GM21737 (cell line): ENCODE results near the gene MPI.
"Not testable (repeated sequence)": the region's sequence is repeated elsewhere in the genome, so short reads cannot be mapped to it uniquely, and the experiment has no call there.

Experiments used
- ATAC-seq: cut with Tn5 transposase; IDR thresholded peaks from one replicate; pipeline ENCODE4 v1.9.1; 2021; ENCODE audit warnings: mild to moderate bottlenecking, moderate library complexity; ENCODE audit not compliant: unreplicated experiment

MPI gene

DNA sequence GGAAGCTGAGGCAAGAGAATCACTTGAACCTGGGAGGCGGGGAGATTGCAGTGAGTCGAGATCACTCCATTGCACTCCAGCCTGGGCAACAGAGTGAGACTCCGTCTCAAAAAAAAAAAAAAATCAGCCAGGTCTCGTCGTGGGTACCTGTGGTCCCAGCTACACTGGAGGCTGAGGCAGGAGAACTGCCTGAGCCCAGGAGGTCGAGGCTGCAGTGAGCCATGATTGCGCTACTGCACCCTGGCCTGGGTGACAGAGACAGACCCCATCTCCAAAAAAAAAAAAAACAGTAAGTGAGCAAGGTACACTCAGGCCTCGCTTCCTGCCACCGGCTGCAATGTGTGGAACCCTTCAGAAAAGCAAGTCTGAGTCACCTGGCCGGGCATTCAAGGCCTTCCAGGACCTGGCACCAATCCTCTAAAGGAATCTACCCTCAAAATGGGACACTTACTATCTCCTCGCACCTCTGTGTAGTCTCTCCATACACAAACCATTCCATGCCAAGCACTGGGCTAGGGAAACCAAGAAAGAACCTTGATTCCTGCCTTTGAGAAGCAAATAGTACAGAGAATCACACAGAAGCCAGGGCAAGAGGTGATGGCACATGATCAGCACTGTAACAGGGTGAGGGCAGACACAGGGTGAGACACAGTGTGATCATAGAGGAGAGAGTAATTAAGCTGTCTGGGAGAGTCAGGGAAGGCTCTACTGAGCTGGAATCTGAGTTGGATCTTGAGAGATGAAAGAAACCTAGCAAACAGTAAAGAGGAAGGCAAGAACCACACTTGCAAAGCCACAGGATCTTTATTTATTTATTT, 26.4 kb upstream of the MPI start:
- no peak for ATAC-seq

DNA sequence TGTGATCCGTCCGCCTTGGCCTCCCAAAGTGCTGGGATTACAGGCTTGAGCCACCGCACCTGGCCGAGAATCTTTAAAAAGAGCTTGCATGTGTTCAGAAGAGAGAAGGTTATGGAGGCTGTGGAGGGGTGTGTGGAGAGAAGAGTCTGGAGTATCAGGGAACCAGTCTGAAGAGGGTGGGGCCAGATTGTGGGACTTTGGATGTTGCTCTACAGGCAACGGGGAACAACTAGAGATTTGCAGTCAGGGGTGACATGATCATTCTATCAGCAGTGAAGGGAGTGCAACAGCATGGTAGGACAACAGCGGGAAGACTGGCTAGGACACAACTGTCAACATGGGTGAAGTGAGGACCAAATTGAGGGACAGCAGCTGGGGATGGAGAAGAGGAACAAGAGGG, 25.5 kb upstream of the MPI start:
- ATAC-seq: no peak

DNA sequence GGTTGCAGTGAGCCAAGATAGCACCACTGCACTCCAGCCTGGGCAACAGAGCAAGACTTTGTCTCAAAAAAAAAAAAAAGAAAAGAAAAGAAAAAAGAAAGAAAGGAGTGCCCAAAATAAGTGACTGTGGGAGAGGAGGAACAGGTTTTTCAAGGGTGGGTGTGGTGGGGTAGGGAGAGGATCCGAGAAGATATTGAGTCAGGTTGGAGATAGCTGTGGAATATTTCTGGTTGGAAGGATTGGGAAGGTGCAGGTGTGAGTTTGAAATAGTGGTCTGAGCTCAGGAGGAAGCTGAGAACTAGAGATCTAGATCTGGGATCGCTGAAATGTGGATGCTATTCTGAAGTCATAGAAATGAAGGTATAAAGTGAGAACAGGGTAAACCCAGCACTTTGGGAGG, 24.5 kb upstream of the MPI start:
- no peak for ATAC-seq

DNA sequence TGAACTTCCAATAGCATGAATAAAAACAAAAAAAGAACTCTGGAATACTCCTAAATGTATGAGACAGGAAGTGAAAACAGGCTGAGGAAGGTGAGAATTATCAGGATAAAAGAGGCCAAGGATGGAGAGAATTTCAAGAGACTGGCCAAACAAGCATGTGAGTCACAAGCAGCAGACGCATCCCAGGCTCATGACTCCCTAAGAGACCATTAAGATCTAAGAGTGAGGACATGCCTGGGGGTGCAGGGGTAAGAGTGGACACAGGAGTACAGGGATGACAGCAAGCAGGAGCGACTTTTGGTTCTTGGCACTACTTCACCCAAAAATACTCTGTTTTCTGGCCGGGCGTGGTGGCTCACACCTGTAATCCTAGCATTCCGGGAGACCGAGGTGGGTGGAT, 23.8 kb upstream of the MPI start:
- ATAC-seq: no peak

DNA sequence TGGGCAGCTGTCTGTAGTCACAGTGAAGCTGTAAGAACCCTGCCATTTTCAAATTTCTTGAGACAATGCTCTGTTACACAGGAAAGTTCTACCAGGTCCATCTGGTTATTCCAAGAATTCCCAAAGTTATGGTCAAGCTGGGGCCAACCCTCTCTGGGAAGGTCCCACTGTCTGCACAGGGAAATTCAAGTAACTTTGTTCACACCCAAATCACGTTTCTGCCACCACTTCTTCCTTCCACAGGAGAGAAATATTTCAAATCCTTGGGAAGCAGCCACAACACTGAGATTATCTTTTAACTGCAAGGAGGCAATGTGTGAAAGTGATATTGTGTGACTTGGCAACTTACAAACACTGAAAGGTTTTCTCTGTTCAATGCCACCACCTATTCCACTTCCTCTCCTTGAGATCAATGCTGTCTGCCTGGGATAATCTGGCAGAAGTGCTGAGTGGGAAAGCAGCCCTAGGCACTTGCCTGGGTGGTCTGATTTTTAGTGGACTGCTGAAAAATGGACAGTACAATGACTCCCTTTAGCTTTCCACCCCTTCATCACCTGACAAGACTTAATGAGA, 22.3 kb upstream of the MPI start:
- ATAC-seq: no peak

DNA sequence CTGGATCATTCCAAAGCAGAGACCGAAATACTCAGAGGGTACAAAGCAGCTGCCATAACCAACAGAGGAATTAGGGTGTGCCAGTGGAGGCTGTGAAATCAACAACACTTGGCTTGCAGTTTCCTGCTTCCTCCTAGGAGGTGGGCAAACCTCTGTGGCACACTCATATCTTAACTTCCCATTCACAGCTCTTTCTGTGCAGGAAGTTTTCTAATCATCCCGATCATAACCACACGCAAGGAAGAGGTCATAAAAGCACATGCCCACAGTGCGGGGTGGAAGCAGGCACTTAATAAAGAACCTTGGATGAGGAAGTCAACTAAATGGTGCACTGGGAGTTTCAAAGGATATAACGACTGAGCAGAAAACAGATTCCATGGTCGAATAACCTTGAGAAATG, 21.8 kb upstream of the MPI start:
- ATAC-seq: no peak

DNA sequence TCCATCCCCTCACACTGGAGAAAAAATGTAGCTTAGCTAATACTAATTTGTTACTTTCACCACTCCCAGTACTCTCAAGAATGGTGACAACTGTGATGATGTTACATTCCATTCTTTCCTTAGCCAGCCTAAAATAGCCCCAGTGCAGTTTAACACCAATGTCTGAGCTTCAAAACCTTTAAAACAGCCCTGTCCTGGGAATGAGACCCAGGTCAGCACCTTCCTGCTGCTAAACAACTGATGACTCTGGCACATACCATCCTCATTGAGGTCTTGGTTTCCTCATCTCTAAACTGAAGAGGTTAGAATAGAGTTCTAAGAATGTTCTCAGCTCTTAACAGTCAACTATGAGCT, 20.5 kb upstream of the MPI start:
- no peak for ATAC-seq

DNA sequence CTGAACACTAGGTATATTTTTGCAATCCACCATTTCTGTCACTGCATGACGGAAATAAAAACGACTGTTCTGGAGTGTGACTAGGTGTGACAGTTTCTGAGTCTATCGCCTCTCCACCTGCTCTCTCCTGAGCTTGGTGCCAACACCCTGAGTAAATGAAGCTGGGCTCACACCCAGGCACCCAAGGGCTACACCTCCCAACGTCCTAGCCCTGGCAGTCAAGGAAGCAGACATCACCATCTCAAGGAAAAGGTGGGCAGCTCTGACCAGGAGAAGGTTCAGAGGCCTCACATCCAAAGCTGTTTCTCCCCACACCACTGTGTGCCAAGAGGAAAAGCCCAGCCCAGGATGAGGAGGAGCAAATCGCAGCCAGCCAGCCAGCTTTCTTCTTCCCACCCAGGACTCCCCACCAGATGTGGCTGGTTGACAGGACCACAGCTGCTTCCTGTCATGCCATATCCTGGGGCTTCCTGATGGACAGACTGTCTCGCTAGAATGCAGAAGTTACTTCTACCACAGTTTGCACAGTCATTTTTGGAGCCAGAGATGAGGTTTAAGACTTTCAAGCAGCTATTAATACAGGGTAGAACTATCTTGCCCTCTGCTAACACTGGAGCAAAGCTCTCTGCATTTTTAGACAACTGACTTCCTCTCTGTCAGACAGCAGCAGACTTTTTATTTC, 20.0 kb upstream of the MPI start:
- ATAC-seq: peak; percentile 48

DNA sequence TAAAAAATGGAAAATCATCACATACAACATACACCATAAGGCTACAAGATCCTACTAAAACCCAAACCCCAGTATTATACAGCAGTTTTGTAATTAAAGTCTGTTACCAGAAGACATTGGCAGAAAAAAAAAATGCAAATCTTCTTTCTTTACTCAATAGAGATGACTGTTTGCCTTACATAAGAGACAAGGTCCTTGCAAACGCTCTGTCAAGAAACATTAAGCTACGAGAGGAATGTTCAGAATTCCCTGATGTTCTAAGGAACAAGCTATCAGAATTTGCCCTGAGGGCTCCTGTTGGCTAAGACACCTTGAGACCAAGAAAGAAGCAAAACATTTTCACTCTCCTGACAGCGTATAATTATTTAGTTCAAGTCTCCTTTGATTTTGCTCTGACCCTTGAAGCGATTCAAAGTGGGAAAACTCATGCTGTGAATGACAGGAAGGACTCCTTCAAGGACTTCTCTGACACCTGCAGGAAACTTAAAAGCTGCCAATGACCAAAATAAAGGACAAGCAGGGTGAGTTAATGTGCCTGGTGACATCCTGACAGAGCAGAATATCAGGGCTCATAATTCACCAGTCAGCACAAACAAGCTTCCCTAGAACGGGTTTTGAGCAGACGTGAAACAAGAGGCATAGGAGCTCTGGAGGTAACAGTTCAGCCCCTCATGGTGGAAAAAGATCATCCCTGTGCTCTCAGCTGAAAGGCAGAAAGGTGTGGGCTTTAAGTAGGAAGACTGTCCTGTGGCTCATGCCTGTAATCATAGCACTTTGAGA, 19.2 kb upstream of the MPI start:
- no peak for ATAC-seq

DNA sequence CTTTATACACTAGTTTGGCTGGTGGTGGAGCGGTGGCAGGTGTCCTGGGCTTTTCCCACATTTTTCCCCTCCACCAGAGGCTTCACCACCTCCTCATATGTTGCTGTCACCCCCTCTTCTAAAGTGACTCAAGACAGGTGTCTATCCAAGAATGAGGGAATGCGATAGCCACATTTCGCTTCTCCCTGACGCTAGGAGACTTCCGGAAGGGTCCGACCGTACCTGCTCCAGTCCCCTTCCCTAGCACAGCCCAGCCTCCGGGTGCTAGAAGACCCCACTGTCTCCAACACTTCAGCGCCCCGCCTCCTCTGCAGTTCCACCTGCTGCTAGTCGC, 17.2 kb upstream of the MPI start:
- ATAC-seq: no peak

DNA sequence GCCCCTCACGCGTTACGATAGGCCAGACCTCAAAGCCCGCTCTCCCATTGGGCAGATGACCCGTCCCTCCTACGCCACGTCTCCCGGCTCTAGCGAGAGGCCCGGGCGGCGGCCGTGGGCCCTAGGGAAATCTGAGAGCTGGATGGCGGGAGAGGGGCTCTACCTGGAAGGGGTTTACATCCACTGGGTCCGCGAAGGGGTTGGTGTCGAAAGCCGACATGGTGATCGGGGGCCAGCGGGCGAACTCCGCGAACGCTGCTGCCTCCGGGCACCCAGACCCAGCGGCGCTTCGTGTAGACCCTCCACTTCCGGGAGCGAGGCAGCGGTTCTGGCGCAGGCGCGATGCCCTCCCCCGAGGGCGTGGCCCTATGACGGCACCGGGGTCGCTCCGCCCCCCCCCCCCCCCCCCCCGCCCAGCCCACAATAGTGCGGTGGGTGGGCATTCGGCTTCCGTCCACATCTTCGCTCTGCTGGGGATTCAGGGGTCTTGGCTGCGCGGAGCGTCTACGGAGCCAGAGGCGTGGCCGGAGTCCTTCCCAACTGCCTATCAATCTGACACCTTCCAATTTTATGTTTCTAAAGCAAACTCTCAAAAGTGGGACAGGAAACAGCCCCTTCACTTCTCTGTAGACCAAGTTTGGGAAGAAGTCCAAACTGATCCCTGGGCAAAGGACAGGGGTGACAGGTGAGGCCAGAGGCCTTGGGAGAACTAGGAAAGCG, 16.6 kb upstream of the MPI start, which contains the start of gene SCAMP2:
Gene SCAMP2, minus strand, starts transcription at position 330 of the 720 bp plus-strand sequence. Its CDS starts 110 bp downstream, at position 220.
- ATAC-seq: peak; percentile 80

DNA sequence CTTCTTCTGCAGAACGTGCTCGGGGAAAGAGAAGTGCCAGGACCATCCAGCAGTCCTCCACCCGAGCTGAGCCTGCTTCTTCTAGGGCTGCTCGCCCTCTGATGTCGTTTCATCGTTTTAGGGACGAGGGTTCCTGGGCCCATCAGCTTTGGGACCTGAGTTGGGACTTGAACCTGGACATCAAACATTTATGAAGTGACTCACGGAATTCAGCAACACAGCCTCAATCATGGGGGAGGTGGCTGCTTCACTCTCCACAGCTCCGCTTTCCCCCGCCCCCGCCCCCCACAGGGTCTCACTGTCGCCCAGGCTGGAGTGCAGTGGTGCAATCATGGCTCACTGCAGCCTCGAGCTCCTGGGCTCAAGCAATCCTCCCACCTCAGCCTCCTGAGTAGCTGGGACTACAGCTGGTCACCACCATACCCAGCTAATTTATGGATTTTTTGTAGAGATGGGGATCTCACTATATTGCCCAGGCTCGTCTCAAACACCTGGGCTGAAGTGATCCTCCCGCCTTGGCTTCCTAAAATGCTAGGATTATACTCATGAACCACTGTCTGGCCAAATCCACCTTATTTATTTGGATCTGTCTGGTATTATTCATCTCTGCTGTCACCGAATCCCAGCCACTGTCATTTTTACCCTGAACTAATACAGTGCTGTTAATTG, 16.0 kb upstream of the MPI start:
- no peak for ATAC-seq

DNA sequence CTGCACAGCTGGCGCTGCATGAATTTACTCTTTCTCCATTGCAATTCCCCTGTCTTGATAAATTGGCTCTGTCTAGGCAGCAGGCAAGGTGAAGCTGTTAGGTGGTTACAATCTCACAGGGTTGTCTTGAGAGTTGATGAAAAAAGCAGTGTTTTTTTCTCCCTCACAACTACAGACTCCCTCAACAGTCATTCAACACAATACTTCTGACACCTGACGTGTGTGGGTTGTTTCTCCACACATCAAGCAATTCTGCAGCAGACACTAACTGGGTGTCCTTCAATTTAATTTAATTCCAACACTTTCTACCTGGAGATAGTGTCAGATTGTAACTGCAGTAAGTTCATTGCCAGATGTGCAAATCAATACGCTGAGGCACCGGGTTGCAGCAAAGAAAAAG, 11.6 kb upstream of the MPI start:
- no peak for ATAC-seq

DNA sequence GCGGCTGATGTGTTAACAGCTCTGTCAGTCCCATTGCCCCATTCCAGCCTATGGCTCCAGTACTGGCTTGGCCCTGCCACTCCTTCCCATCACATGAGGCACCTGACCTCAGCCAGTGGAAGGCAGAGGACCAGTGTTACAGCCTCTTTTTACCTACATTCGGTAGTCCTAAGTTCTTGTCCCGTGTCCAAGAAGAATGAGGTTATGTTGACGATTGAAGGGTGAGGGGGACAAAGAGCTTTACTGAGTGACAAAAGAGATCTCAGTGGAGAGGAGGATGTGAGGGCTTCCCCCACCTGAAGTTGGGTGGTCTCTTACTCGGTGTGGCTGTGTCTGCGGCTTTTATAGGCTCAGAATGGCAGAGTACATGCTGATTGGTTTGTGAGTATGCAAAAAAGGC, 7.3 kb upstream of the MPI start:
- ATAC-seq: no peak

DNA sequence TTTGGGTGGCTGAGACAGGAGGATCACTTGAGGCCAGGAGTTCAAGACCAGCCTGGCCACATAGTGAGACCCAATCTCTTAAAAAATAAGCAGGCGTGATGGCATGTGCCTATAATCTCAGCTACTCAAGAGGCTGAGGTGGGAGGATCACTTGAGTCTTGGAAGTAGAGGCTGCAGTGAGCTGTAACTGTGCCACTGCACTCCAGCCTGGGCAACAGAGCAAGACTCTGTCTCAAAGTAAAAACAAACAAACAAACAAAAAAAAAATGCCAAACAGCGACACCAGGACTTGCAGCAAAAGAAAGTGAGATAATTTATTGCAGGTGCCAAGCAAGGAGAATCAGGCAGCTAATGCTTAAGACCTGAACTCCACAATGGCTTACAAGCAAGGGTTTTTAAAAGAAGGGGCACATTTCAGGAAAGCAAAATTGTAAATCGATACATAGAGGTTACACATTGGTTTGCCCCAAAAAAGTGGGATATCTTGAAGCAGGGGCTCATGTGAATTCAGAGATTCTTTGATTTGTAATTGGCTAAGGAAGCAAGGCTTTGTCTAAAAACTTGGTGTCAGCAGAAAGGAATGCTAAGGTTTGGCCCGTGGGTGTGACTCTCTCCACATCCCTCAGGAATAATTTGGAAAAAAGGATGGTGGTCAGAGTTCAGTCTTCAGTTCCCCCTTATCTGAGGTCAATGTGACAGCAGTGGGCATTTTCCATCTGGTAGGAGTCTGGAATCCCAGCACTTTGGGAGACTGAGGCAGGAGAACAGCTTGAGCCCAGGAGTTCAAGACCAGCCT, 5.2 kb upstream of the MPI start:
- ATAC-seq: no peak

DNA sequence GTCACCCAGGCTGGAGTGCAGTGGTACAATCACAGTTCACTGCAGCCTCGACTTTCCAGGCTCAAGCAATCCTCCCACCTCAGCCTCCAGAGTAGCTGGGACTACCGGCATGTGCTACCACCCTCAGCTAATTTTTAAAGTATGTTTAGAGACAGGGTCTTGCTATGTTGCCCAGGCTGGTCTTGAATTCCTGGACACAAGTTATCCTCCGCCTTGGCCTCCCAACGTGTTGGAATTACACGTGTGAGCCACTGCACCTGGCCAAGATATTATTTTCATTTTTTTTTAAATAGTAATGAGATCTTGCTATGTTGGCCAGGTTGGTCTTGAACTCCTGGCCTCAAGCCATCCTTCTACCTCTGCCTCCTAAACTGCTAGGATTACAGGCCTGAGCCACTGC, 4.4 kb upstream of the MPI start:
- ATAC-seq: no peak

DNA sequence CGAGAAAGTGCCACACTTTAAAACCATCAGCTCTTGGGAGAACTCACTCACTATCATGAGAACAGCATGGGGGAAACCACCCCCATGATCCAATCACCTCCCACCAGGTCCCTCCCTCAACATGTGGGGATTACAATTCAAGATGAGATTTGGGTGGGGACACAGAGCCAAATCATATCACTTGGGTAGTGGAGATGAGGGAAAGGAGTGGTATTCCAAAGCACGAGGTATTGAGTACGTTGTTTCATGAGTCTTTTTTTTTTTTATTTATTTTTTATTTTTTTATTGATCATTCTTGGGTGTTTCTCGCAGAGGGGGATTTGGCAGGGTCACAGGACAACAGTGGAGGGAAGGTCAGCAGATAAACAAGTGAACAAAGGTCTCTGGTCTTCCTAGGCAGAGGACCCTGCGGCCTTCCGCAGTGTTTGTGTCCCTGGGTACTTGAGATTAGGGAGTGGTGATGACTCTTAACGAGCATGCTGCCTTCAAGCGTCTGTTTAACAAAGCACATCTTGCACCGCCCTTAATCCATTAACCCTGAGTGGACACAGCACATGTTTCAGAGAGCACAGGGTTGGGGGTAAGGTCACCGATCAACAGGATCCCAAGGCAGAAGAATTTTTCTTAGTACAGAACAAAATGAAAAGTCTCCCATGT, 2.2 kb upstream of the MPI start:
- ATAC-seq: not testable (repeated sequence)

DNA sequence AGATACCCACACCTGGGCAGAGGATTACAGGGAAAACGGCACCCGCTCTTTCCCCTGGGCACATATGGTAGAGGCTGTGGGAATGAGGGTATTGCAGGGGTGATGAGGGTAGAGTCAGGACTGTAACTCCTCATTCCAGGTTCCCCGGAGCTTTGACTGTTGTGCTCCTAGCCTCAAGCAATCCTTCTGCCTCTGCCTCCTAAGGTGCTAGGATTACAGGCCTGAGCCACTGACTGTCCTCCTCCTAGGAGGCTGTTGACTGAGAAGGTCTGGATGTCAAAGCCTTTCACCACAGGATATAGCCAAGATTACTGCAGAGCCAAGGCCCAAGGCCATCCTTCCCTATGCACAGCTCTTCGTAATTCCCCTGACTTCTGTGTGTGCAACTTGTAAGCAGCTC, 1.1 kb upstream of the MPI start:
- no peak for ATAC-seq

DNA sequence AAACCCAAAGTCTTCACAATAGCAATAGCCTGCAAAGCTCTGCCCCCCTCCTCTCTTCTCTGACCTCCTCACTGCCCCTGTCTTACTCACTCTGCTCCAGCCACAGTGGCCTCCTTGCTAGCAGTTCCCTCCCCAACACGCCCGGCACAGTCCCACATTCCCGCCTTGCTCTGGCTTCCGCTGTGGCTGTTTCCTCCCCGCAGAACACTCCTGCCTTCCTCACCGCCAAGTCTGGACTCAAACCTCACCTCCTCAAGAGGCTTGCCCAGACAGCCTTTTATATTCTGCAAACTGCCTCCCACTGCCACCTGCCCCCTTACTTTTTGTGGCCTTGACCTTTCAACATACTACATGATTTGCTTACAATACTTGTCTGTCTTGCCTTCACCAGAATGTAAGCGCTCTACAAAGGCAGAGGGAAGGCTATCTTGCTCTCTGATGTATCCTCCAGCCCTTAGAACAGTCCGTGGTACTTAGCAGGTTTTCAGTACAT, 406 bp upstream of the MPI start:
- no peak for ATAC-seq
